Measurements from ENCODE around the gene ATP5ME.
"Not testable (repeated sequence)": the region's sequence is repeated elsewhere in the genome, so short reads cannot be mapped to it uniquely, and the experiment has no call there.

ATP5ME gene

DNA sequence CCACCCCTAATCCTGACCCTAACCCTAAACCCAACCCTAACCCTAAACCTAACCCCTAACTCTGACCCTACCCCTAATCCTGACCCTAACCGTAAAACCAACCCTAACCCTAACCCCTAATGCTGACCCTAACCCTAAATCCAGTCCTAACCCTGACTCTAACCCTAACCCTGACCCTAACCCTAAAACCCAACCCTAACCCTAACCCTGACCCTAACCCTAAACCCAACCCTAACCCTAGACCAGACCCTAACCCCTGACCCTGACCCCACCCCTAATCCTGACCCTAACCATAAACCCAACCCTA, 30.8 kb upstream of the ATP5ME start:
- no peak for DNase-seq

DNA sequence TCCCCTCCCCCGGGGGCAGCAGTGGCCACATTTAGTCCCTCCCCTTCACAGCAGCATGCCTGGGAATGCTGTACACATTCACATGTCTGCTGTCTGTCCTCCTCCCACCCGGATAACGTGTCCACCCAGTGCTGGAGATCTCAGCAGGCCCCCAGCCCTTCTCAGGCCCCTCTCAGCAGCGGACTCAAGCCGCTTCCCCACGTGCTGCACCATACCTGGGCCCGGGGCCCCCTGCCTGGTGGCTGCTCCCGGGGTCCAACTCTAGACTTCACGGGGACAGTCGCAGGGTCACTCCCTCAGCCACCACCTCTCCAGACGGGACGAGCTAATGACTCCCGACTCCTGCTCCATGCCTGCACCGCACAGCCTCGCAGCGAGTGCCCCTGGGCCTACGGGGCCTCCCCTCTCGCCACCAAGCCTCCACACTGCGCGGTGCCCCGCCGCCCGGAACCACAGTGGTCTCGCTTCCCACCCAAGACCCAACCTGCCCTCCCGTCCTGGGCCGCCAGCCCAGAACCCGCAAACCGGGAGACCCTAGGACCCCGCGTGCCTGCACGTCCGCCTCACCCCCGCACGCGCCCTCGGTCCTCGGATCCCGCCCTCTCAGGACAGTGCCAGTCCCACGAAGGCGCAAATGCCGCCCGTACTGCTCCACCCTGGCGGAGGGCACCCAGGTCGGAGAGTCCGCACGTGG, 30.3 kb upstream of the ATP5ME start:
- no peak for DNase-seq

DNA sequence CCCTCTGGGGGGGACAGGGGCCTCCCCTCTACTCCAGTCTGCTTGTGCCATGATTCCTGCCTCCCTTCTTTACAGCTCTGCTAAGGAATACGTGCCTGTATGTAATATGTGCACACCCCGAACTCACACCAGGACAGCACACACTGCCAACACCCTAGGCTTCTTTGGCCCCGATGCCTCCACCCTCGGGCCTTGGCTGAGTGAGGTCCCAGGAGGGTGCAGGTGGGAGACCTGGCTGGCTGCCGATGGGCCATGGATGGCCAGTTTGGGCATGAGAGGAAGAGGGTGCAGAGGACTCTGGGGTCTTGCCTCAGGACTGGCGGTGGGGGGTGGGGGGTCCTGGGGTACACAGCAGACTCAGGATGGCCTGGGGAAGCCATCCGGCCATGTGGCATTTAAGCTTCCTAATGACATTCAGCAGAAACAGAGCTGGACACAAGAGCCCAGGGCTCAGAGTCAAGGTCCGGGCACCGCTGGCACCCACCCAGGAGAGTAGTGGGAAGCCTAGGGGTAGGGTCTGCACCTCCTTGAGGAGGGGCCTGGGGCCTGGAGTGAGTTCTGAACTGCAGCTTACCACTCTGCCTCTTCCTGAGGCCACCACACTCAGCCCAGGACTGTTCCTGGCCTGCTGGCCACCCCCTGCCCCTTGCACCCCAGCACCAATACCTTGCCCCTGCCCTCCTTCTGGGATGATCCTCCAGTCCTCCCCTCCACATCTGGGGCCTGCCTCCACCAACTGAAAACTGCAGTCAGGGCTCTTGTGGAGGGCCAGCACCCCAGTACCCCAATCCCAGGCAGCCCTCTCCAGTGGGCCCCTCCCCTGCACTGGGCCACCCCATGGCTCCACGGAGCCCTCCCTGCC, 29.5 kb upstream of the ATP5ME start:
- no peak for DNase-seq

DNA sequence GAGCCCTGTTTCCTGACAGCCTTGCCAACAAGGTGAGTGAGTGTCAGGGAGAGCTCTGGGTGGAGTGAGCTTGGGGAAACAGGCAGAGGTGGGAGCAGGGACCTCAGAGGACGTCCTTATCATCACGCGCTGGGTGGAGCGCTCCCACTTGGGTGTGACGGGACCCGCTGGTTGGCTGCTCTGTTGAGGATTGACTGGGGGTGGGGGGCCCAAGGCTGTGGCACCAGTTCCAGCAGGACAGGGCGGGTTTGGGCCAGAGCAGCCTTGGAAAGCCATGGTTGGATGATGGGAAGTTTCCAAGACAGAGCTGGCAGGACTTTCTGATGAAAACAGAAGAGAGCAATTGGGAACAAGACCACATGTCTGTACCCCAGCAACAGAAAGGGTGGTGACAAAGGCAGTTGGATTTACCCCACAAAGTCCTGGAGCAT, 28.6 kb upstream of the ATP5ME start:
- no peak for DNase-seq

DNA sequence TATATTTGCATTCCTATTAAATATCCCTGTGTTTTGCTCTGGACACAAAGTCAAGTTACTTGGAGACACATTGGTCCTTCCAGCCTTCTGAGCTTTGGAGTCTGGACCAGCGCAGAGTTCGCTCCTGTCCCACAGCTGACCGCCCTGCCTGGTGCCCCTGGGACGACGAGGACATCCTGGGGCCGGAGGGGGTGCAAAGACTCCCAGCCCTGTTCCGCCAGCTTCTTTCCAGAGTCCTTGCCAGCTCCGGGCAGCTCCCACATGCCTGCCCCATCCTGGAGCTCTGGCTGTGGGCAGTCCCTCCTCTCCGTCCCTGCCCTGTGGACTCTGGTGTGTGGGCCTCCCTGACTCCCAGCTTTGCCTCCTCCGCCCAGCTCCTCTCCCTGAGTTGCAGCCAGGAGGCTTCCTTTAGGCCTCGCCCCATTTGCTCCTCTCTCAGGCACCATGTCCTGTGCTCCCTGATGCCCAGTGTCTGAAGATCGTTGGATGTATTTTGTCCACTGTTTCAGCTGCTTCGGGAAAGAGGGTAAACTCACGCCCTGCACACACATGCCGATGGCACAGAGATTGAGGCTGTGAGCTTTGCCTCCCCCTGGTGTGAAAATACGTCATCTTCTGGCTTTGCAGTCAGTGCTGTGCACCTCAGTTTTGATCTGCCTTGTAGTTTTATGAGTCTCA, 26.6 kb upstream of the ATP5ME start:
- no peak for DNase-seq

DNA sequence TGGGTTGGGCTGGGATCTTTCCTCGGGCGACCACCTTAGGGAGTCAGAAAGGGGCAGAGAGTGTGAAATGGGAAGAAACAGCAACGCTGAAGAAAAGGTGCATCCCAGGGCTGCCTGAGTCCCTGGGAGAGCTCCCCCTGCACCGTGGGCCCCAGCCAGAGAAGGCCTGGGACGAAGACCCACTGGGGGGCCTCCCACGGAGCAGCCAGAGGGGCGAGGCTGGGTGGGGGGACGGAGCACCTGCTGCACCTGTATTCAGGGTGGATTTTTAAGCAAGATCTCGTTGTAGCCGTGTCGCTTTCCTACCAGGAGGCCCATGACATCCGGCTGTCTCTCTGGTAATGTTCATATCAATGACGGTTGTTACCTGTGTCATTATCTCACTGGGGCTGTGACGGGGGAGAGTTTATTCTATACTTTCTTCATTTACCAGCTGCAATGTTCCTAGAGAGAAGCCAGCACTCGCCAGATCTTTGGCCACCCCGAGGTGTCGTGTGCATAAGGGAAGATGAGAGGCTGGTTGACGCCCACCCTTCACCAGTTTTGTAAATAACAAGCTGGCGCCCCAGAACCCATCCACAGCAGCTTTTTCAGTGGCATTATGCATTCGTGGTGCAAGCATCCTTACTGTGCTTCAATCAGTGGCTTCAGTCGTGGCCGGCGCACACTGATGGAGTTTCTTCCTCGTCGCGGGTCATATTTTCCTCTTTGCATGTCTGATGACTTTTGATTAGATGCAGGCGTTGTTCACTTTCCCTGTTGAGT, 25.9 kb upstream of the ATP5ME start:
- no peak for DNase-seq

DNA sequence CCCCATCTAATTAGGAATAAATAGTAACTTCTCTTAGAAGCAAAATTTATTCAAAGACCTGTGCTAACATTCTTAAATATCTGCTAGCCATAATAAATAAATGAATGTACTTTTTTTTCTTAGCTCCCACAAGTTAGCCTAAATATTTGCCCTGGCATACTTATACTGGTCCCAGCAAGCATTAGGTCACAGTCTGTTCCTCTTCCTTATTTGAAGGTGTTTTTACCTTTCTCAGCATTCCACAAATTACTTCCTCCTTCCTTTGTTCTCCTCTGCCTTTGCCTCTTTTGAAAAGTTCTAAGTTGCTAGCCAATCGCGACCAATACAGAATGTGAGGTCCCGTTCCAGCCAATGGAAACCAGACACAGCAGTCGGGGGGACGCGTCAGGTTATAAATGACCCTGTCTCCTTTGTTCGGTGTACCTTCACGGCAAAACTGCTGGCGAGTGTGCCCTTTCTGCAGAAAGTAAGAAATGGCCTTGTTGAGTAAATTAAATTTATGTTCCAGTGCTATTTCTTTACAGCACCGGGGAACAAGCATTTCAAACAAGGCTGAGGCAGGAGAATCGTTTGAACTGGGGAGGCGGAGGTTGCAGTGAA, 20.4 kb upstream of the ATP5ME start:
- DNase-seq = not testable (repeated sequence)

DNA sequence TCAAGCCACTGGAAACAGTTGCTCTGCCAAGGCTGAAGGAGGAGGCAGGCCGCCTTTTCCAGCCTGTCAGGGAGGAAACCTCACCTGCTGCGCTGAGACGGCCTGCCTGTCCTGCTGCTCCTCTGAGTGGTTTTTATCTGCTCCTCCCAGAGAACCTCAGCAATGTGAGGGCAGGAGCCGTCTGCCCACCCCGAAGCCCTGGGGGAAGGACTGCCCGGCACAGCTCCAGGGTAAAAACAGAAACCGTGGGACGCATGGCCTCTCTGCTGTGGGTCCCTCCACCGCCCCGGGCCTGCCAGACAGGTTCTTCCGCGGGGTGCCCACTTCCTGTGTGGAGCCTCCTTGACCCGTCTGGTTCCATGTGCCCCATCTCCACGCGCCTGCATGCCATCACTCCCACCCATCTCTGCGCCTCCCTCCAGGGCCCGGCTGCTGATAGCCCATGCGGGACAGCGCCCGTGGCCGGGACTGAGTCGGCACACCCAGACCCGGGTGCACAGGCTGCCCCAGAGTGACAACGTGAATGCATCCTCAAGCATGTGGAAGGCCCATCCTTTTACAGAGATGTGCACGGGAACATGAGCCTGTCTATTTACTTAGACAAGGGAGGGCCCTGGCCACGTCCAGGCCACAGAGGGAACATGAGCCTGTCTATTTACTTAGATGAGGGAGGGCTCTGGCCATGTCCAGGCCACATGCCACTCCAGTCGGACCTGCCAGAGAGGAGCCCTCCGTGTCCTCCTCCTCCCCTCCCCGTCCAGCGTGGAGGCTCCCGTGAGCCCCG, 18.9 kb upstream of the ATP5ME start:
- no peak for DNase-seq

DNA sequence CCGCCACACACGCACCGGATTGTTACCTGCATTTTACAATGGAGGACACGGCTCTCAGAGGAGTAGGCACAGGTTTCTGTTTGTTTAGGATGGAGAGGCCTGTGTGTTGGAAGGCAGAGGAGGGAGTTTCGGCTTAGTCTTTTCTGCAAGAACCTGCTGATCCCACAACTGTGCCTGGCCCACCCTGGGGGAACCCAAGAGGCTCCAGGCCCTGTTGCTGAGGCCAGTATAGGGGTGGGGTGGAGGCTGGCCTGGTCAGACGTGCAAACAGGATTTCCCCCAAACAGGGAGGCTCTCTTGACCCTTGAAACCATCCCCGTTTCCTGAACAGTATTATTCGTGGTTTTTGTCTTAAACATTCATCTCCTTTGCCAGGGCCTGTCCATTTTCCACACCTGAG, 15.6 kb upstream of the ATP5ME start:
- no peak for DNase-seq

DNA sequence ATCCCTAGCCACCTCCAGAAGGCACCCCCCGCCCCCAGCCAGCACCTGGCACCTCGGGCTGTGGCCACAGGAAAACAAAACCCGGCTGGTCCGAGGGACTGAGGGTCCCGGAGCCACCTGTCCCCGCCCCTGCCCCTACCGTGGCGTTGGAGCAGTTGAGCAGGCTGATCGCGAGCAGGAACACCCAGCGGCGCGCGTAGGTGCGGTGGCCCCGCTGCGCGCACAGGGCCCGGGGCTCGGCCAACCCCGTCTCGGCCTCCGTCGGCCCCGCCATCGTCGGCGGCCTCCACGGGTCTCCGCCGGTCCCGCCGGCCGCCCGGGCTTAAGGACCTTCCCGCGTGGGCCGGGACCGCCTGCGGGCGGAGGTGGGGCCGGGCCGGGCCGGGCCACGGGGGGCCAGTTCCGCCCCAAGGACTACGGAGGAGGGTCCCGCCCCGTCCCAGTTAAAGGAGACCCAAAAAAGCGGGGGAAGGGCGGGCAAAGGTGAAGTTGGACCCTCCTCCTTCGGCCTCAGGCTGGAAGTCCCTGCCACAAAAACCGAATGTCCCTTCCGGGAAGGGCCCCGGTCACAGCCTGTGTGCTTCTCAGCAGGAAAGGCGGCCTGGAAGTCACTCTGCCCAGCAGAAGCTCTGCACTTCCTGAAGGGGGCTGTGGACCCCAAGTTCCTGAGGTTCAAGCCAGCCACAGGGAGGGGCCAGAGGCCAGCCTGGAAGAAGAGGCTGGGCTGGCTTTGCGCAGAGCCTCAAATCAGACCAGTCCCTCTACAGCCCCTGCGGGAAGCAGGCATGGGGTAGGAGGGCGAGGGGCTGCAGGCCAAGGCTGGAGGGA, 15.0 kb upstream of the ATP5ME start, which contains the start of gene SLC49A3:
SLC49A3 (minus strand) TSS at position 298 of the 828 bp plus-strand sequence; CDS start at position 274, 24 bp downstream.
- DNase-seq = no peak

DNA sequence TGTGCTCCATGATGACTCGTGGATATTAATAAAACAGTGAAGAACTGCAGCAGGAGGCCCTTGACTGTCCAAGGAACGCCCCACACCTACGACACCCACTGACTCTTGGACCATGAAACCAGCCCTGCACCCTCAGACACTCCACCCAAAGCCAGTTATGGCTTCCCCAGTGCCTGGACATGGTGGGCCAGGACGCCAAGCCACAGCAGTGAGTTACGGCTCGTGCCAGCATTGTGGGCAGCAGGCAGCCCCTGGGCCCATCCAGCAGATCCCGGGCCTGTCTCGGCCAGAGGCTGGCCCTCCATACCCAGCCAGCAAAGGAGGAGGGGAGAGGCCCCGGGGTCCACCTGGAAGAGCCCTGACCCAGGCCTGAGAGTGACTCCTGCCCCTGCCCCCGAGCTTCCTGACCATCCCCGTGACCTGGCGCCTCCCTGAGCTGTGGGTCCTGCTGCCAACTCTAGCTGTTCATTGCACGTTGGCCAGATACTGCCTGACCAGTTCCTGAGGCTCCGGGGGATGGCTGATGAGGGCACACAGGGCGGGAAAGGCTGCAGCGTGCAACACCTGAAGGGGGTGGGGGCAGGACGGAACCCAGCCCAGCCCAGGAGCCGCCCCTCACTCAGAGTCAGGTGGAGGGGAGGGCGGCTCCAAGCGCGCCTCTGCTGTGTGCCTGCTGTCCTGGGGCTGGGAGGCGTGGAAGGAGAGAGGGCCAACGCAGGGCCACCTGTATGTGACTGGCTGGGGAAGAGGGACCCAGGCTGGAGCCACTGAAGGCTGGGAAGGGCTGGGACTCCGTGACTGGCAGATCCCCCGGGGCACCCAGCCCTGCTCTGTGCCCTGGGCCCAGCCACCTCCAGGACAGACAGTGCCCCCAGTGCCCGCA, 14.1 kb upstream of the ATP5ME start:
- no peak for DNase-seq

DNA sequence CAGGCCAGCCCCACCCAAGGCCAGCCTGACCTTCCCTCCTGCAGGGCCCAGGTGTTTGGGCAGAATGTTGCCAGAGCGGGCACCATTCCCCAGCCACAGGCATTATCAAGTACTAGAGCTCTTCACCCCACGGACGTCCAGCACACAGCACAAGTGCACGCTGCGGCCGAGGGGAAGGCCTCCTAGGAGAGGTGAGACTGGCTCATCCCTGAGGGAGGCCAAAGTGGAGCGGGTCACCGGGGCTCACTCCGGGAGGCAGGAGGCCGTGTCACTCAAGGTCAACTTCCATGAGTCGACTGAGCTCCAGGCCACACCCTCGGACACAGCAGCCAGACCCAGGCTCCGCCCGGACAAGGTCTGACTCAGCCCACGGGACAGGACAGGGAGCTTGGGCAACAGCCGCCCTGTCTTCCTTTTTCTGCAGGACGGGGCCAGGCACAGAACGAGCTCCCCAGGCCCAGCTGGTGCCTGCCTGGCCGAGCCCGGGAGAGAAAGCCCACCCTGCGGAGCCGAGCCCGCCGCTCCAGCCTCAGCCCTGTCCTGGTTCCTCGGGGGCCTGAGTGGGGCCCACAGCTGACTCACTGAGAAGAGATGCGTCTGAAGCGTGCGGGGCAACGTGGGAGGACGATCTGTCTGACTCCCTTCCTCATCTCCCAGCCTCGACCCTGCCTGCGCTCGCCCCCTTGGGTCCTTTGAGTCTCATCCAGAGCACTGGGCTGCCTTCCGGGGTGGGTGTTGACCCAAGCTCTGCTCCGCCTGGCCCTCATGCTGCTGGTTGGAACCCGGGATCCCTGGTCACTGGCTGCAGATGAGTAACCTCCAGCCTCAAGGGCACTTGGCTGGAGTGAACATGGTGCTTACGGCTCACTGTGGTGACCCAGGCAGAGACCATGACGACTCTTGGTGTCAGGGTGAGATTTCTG, 13.2 kb upstream of the ATP5ME start:
- DNase-seq = no peak

DNA sequence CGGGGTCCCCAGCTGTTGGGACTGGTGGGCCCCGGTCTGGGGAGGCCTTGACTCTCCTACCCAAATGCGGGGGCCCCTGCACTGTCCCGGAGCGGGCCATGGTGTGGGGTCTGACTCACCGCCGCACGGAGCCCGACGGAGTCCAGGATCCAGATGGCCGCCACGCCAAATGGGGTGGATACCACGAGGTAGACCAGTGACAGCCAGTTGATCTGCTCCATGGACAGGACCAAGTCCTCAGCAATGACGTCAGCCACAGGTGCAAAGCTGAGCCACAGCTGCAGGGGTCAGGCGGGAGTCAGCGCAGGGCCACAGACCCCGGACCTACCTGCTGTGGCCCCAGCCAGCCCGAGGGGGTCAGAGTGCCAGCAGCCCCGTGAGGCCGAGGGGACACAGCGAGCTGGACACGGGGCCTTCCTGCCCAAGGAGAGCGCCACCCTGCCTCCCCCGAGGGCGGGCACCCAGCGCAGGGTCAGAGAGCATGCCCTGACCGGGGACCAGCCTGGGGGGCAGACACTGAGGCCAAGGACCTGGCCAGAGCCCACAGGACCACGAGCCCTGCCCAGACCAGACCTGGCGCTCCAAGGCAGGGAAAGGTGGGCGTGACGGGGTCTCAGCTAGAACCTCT, 12.5 kb upstream of the ATP5ME start:
- DNase-seq = no peak

DNA sequence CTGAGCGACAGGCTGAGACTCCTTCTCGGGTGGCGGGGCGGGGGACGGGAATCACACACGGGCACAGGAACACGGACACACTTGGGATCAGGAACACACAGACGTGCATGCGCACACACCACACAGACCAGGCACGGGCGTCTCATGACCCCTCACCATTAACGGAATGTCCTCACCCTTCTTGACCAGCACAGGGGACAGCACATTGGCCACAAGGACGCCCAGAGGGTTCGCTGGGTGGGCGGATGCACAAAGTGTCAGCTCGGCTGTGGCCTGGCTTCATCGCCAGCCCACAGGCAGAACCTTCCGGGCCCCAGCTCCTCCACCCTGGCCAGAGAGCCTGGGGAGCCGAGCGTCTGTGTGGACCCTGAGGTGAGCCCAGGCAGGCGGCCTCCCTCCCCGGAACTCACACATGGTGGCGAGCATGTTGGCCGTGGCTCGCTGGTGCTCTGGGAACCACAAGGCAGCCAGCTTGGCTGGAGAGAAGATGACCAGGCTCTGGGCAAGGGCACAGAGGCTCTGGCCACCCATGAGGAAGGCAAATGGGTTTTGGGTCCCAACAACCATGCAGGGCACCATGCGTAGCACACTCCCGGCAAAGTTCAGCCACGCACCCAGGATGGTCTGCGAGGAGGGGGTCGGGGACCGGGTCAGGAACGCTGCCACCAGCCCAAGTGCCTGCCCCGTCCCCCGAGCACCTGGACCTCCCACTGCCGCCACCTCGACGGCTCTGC, 11.8 kb upstream of the ATP5ME start:
- DNase-seq = no peak

DNA sequence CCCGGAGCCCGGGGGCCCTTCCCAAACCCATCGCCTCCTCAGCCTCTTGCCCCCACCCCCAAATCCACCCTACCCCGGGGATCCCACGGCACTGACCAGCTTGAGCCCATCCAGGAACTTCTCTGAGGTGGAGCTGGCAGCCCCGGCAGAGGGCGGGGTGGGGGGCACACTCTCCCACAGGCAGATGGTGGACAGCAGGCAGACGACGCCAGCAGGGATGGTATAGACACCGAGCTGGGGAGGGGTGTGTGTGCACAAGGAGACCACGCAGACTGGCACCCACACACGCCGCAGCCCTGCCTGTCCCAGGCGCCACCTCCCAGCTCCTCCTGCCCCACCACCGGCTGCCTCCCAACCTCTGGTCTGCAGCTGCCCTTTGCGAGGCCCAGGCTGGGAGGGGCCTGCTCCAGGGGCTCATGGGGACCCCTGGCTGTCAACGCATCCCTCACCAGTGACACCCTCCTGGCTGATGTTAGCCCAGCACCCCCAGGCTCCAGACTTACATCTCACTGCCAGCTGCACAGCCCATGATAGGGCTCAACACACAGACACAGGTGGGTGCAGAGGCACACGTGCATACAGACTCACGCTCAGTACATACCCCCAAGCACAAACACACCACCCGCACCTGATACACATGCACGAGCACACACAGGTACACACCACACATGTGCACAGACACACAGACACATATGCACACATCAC, 10.7 kb upstream of the ATP5ME start:
- DNase-seq = no peak

DNA sequence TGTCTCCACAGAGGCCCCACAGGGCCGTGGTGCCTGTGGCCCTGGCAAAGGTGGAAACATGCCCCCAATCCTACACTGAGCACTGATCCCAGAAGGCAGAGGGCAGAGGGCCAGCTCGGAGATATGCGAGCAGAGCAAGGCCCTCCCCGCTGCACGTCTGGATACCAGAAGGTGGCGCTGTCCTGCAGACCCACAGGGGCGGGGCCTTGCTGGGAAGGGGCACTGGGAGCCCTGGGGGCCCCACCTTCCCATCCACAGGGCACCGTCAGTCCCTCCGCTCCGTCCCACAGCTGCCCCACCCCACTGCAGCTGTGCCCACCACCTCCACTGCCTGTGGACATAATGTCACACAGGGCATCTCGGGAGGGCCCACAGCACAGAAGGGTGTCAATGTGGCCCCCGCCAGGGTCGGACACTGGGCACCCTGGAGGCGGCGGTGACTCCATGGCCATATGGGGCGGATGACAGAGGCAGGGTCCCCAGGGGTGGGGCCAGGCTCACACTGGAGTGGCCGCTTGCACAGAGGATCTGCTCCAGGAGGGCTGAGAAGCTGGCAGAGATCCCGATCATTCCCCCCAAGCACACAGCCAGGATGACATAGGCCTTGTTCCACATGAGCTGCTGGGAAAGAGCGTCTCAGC, 10.0 kb upstream of the ATP5ME start:
- DNase-seq = no peak
